Choroid plexus epithelial cell (primary cell): Measurements from ENCODE around the gene PMAIP1.
"Not testable (repeated sequence)": the region's sequence is repeated elsewhere in the genome, so short reads cannot be mapped to it uniquely, and the experiment has no call there.

ENCODE experiments used
- DNase-seq: peaks from one replicate; pipeline ENCODE4 v3.0.0-alpha.2; 2010; ENCODE audit warnings: low read depth
- H3K4me3 ChIP-seq: 2 replicates; pipeline ENCODE4 v1.5.1; 2011; ENCODE audit warnings: low read depth, mild to moderate bottlenecking, control low read depth, low read length, moderate library complexity
- TF ChIP-seq, protein P1 (sequence below): conservative IDR thresholded peaks from 2 replicates; pipeline ENCODE4 v1.5.1; 2011; ENCODE audit warnings: low read depth, mild to moderate bottlenecking, control low read depth, inconsistent platforms, low read length, moderate library complexity

PMAIP1 gene

DNA sequence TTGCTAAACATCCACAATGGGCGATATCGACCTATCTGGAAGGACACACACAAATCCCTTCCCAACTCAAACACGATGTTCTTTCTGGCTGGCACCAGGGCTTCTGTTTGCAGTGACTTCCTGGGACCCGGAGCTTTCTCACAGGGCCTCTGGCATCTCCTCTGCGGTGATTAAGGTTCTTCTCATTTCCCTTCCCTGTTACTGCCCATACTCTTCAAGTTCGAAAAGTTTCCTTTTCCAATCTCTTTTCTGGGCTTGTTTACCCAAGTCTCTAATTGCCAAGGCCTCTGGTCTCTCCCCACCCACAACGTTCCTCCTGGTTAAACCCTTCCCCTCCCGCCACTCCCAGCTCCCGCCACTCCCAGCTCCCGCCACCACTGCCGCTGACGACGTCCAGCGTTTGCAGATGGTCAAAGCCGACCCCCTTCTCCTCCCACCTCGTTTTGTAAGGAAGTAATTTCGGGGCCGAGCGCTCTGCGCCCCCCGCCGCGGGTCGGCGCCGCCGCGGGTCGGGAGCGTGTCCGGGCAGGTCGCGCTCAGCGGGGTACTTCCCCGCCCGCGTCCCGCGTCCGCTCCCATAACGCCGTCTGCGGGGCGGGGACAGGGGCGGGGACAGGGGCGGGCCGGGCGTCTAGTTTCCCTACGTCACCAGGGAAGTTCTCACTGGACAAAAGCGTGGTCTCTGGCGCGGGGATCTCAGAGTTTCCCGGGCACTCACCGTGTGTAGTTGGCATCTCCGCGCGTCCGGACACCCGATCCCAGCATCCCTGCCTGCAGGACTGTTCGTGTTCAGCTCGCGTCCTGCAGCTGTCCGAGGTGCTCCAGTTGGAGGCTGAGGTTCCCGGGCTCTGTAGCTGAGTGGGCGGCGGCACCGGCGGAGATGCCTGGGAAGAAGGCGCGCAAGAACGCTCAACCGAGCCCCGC is at the start of gene PMAIP1:
TSS of gene PMAIP1 (plus strand) at position 699 of the 924 bp plus-strand sequence. CDS start at position 881, 182 bp downstream.
- peak; percentile 97 for DNase-seq
- TF ChIP-seq, protein P1, sequence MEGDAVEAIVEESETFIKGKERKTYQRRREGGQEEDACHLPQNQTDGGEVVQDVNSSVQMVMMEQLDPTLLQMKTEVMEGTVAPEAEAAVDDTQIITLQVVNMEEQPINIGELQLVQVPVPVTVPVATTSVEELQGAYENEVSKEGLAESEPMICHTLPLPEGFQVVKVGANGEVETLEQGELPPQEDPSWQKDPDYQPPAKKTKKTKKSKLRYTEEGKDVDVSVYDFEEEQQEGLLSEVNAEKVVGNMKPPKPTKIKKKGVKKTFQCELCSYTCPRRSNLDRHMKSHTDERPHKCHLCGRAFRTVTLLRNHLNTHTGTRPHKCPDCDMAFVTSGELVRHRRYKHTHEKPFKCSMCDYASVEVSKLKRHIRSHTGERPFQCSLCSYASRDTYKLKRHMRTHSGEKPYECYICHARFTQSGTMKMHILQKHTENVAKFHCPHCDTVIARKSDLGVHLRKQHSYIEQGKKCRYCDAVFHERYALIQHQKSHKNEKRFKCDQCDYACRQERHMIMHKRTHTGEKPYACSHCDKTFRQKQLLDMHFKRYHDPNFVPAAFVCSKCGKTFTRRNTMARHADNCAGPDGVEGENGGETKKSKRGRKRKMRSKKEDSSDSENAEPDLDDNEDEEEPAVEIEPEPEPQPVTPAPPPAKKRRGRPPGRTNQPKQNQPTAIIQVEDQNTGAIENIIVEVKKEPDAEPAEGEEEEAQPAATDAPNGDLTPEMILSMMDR, result no peak
- H3K4me3 ChIP-seq, result peak within 1 kb of the TSS; percentile 90

DNA sequence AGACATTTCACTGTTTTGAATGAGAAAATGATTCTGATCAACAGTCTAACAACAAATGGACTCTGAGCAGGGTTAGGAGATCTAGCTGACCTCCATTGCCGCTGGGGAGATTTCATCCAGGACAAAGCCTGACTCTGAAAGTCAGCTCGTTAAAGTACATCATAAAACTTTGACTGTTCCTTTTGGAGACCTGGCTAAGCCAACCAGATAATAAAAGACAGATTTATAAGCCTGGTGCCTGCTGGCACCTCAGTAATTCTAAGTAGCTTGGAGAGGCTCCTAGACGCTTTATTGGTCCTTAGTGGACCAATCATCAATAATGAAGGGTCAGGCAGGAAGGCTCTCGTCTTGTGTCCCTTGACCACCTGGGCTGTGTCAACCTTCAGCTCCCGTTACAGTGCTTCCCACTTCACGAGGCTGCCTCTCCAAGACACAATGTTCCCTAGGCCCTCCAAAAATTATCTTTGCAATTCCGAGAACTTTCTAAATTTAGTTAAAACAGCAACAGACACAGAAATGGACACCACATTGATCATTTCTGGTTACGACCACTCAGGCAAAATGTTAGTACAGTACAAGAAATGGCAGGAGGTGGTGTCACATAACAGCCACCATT is 47.9 kb upstream of the PMAIP1 start:
- TF ChIP-seq, protein P1, result no peak
- H3K4me3 ChIP-seq, result no peak overlapping the region
- no peak for DNase-seq

DNA sequence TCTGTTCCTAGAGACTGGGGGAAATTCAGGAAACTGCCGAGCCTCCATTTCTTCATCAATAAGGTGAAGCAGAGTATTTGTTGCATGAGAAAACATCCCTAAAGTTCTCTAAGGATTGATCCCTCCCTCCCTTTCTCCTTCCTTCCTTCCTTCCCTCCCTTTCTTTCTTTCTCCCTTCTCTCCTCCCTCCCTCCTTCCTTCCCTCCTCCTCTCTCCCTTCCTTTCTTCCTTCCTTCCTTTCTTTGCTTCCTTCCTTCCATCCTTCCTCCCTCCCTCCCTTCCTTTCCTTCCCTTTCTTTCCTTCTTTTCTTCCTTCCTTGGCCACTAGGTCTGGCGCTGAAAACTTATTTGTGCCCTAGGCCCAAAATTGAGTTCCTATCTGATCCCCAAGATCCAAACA is 47.2 kb upstream of the PMAIP1 start:
- no peak for DNase-seq
- H3K4me3 ChIP-seq, result no peak overlapping the region
- TF ChIP-seq, protein P1, result no peak

DNA sequence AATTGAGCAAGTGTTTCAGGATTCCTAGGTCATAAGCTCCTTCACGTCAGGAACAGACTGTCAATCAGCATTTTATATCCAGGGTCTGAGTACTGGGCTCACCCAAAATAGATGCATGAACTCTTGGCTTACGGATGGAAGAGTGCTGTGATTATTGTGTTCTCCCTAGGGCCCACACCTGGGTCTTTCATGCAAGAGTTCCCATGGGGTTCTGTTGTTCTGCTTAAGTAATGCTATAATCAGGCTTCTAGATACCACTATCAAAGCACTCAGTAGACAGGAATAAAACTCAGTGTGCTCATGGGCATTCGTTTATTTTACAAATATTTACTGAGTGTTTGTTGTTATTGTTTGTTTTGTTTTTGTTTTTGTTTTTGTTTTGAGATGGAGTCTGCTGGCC is 46.4 kb upstream of the PMAIP1 start:
- no peak for DNase-seq
- TF ChIP-seq, protein P1, result no peak
- H3K4me3 ChIP-seq, result no peak overlapping the region

DNA sequence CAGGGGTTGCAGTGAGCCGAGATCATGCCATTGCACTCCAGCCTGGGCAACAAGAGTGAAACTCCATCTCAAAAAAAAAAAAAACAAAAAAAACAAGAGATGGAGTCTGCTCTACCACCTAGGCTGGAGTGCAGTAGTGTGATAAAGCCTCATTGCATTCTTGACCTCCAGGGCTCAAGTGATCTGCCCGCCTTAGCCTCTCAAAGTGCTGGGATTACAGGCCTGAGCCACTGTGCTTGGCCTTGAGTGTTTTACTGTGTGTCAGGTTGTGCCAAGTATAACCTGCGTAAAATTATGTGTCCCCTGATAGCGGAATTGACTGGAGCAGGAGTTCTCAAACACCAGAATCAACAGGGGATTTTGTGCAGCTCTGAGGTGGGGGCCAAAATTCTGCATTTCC is 45.8 kb upstream of the PMAIP1 start:
- not testable (repeated sequence) for H3K4me3 ChIP-seq, DNase-seq

DNA sequence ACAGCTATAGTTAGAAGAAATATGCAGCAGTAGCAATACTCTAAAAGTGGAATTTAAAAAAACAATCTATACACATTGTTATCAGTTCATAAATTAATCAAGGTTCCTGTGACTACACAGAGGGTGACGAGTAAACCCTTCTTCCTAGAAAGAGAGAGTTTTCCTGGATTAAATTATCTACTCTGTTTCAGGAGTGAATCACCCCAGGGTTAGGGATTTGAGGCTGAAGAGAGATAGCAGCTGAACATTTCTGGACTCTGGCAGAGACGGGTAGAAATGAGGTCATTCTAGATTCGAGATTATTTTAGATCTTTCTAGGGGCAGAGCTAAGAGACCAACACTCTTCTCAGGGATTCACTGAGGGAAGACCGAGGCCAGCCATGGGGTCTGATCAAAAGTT is 38.8 kb upstream of the PMAIP1 start:
- no peak for DNase-seq
- TF ChIP-seq, protein P1, result no peak

DNA sequence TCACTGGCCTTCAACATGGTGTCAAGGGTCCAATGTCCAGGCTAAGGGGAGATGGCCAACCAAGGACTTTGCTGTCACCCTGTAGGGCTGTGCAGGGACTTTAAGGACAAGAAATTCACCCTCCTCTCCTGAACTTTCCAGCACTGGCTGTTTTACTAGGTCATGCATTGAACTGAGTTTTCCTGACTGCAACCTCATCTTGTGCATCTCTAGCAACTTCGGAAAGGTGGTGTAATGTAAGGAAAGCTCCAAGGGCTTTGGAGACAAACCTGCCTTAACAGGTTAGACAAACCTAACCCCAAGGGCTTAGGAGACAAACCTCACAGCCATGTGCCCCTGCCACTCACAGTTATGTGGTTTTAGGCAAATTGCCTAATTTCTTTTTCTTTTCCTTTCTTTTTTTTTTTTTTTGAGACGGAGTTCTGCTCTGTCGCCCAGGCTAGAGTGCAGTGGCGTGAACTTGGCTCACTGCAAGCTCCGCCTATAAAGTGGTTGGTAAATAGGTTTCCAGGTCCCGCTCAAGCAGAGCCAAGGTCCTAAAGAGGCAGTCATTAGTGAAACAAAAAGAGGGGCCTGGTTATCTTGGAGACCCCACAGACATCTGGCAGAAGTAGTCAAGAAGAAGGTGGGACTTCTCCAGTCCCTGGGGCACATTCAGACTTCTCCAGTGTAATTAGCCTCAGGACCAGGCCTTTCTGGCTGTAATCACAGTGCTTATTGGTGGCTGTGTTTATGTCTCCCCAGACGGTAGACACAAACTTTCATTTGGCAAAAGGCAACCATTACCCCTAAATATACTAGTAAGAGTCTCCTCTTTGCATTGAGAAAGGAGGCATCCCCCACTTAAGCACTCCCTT is 37.6 kb upstream of the PMAIP1 start:
- no peak for DNase-seq
- no peak overlapping the region for H3K4me3 ChIP-seq
- TF ChIP-seq, protein P1, result no peak

More for the DNA sequence above, 38.8 kb upstream of the PMAIP1 start:
- no peak overlapping the region for H3K4me3 ChIP-seq
